WTC11 (cell line): Measurements from ENCODE around the gene PCSK4.

Experiments
- ARID4B ChIP-seq: sonication (generic); formaldehyde crosslinking; IDR thresholded peaks from 2 replicates; pipeline ENCODE4 v1.8.0; 2023; ENCODE audit warnings: missing genetic modification reagents, mild to moderate bottlenecking, borderline replicate concordance
- ATF2 ChIP-seq: sonication (generic); formaldehyde crosslinking; IDR thresholded peaks from 2 replicates; pipeline ENCODE4 v1.8.1; 2022; ENCODE audit warnings: low read depth, missing genetic modification reagents, borderline replicate concordance
- ATF3 ChIP-seq: sonication (generic); formaldehyde crosslinking; conservative IDR thresholded peaks from 2 replicates; pipeline ENCODE4 v1.8.1; 2022; ENCODE audit warnings: mild to moderate bottlenecking, missing genetic modification reagents
- ATF6 ChIP-seq: sonication (generic); formaldehyde crosslinking; IDR thresholded peaks from 2 replicates; pipeline ENCODE4 v1.8.1; 2023; ENCODE audit warnings: mild to moderate bottlenecking, missing genetic modification reagents
- CBFB ChIP-seq: sonication (generic); formaldehyde crosslinking; IDR thresholded peaks from 2 replicates; pipeline ENCODE4 v1.8.1; 2022; ENCODE audit warnings: mild to moderate bottlenecking, low read depth, missing genetic modification reagents
- CTCF ChIP-seq: fragments of 200-600 bp; IDR thresholded peaks from 2 replicates; pipeline ENCODE4 v1.8.0; 2022; ENCODE audit warnings: antibody characterized with exemption
- JUN ChIP-seq: sonication (generic); formaldehyde crosslinking; IDR thresholded peaks from 2 replicates; pipeline ENCODE4 v1.8.0; 2023; ENCODE audit warnings: mild to moderate bottlenecking, missing genetic modification reagents
- NR3C1 ChIP-seq: sonication (generic); formaldehyde crosslinking; conservative IDR thresholded peaks from 2 replicates; pipeline ENCODE4 v1.8.1; 2023; ENCODE audit warnings: low read depth, mild to moderate bottlenecking, missing genetic modification reagents
- SP1 ChIP-seq: sonication (generic); formaldehyde crosslinking; conservative IDR thresholded peaks from 2 replicates; pipeline ENCODE4 v1.8.1; 2022; ENCODE audit warnings: missing genetic modification reagents
- TEAD4 ChIP-seq: sonication (generic); formaldehyde crosslinking; IDR thresholded peaks from 2 replicates; pipeline ENCODE4 v1.8.0; 2022; ENCODE audit warnings: mild to moderate bottlenecking, missing genetic modification reagents
- TF ChIP-seq, protein P1 (sequence below): sonication (generic); formaldehyde crosslinking; IDR thresholded peaks from 2 replicates; pipeline ENCODE4 v1.8.1; 2023; ENCODE audit warnings: mild to moderate bottlenecking, moderate library complexity, missing genetic modification reagents

GRCh38 chr19:1478934-1479707, 11.0 kb downstream of the PCSK4 start, which contains the start of gene C19orf25:
- TF ChIP-seq SP1 (CRISPR knock-in tag) (peak; percentile 93), JUN (CRISPR knock-in tag) (no peak), CTCF (no peak), ARID4B (CRISPR knock-in tag) (no peak; the same call in 1 of the 2 replicates), ATF2 (no peak), ATF3 (CRISPR knock-in tag) (no peak), CBFB (CRISPR knock-in tag) (no peak), TEAD4 (CRISPR knock-in tag) (no peak), NR3C1 (no peak), ATF6 (CRISPR knock-in tag) (no peak)
- TF ChIP-seq, protein P1, sequence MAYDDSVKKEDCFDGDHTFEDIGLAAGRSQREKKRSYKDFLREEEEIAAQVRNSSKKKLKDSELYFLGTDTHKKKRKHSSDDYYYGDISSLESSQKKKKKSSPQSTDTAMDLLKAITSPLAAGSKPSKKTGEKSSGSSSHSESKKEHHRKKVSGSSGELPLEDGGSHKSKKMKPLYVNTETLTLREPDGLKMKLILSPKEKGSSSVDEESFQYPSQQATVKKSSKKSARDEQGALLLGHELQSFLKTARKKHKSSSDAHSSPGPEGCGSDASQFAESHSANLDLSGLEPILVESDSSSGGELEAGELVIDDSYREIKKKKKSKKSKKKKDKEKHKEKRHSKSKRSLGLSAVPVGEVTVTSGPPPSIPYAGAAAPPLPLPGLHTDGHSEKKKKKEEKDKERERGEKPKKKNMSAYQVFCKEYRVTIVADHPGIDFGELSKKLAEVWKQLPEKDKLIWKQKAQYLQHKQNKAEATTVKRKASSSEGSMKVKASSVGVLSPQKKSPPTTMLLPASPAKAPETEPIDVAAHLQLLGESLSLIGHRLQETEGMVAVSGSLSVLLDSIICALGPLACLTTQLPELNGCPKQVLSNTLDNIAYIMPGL (CRISPR knock-in tag), result 0 out of 2 replicates have a peak, but pooled peaks have one; percentile 50
